ENCODE results near the gene TES. TPM values are rescaled to one million over a fixed set of nuclear protein-coding genes. Genes with fewer than 3 reads are reported as not detected.

The TES gene
- total and polyA plus RNA-seq, 7 experiments from 2014 or later, result 99.2 to 195 (median 116) TPM

DNA sequence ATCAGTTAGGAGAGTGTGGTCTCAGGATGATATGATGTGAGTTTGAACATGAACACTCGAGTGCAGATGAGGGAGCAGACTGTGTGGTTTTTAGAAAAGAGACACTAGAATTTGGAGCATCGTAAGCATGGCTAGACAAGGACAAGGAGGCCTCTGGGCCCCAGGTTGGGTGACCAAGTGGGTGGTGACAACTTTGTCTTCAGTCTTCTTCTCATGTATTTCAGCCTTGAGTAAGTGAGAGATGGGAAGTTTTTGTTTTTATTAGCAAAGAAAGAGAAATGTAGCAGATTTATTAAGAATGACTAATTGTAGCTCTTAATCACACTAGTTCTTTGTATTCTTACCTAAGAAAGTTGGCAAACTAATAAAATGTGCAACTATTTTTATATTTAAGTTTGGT lies 16.3 kb downstream of the TES start:
- Histone ChIP-seq H3K36me3 (ENCODE audit: control insufficient read depth in 2 of 3, insufficient read depth in 3 of 3, low read length in 3 of 3) (no peaks in the 10 kb centered on the region), H3K4me3 (ENCODE audit: low read length) (no peak overlapping the region), H3K27me3 (ENCODE audit: control insufficient read depth in 2 of 2, insufficient read depth in 2 of 2, low read length in 2 of 2) (no peaks in the 10 kb centered on the region), H3K27ac (ENCODE audit: low read depth, low read length) (no peak overlapping the region), H3K9me3 (ENCODE audit: control insufficient read depth in 2 of 3, low read length in 3 of 3) (no peaks in the 10 kb centered on the region), H3K4me1 (ENCODE audit: control insufficient read depth in 2 of 2, insufficient read depth in 2 of 2, low read length in 2 of 2) (peaks cover 64 to 73% of the 10 kb centered on the region in 2 donors)
- H3K4me3 Mint-ChIP-seq, result peak overlapping the region in 6 of 10 donors; percentile 6 to 67 (median 28)
- H3K27ac Mint-ChIP-seq, result peak overlapping the region in 8 of 9 donors; percentile 7 to 84 (median 68)
- H3K4me1 Mint-ChIP-seq, result peaks cover 72 to 98% (median 90%) of the 10 kb centered on the region in 7 donors
- no peaks in the 10 kb centered on the region for H3K27me3 Mint-ChIP-seq
- POLR2A ChIA-PET, result interaction anchor here (0.9 to 2.3 kb wide), 2 partner anchors 9 to 14 kb away, joined by 5 to 7 read pairs; no protein-coding TSS in a partner anchor
- CTCF ChIA-PET, result interaction anchor here (0.7 to 2.9 kb wide), 2 partner anchors 8 to 9 kb away, joined by 3 to 19 read pairs; no protein-coding TSS in a partner anchor
- no peaks in the 10 kb centered on the region for H3K9me3 Mint-ChIP-seq
- DNase-seq (no peak), ATAC-seq (no peak)
- intact Hi-C loops (cut with micrococcal nuclease), result no loop called here
- H3K36me3 Mint-ChIP-seq, result peaks cover 0 to 4% (median 0%) of the 10 kb centered on the region in 5 donors

DNA sequence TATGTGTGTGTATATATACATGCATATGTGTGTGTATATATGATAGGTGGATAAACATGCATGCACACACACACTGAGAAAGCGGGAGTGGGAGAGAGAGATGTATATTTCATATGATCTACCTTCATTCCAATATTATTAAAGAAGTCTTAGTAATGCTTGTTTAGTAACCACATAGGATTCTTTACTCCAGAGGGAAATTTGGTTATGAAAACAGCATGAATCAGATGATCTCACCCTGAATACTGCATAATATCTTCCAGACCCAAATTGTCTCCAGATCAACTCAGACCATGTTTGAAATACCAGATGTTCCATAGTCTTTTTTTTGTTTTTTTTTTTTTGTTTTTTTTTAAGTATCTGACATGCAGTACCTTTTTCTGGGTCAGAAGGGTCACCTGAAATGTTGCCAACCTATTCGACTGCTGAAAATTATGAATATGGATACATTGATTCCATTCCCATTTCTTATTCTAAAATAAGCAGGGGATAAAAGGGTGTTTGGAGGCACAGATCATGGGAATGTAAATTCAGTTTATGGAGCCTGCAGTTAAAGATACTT lies 17.4 kb downstream of the TES start:
- no peaks in the 10 kb centered on the region for H3K27me3 Mint-ChIP-seq
- Histone ChIP-seq H3K4me1 (ENCODE audit: control insufficient read depth in 2 of 2, insufficient read depth in 2 of 2, low read length in 2 of 2) (peaks cover 53 to 69% of the 10 kb centered on the region in 2 donors), H3K4me3 (ENCODE audit: low read length) (no peak overlapping the region), H3K9me3 (ENCODE audit: control insufficient read depth in 2 of 3, low read length in 3 of 3) (no peaks in the 10 kb centered on the region), H3K36me3 (ENCODE audit: control insufficient read depth in 2 of 3, insufficient read depth in 3 of 3, low read length in 3 of 3) (no peaks in the 10 kb centered on the region), H3K27me3 (ENCODE audit: control insufficient read depth in 2 of 2, insufficient read depth in 2 of 2, low read length in 2 of 2) (no peaks in the 10 kb centered on the region), H3K27ac (ENCODE audit: low read depth, low read length) (no peak overlapping the region)
- H3K4me1 Mint-ChIP-seq, result peaks cover 69 to 98% (median 90%) of the 10 kb centered on the region in 7 donors
- DNase-seq (no peak), ATAC-seq (no peak)
- peak overlapping the region in 4 of 10 donors; percentile 12 to 30 (median 22) for H3K4me3 Mint-ChIP-seq
- peak overlapping the region in 7 of 9 donors; percentile 1 to 77 (median 58) for H3K27ac Mint-ChIP-seq
- intact Hi-C loops (cut with micrococcal nuclease), result no loop called here
- POLR2A ChIA-PET, result interaction anchor here (5.7 kb wide), 1 partner anchor 17 kb away, joined by 43 read pairs; the partner anchor contains the start of gene TES
- H3K36me3 Mint-ChIP-seq, result no peaks in the 10 kb centered on the region
- no peaks in the 10 kb centered on the region for H3K9me3 Mint-ChIP-seq
- CTCF ChIA-PET, result interaction anchor here (18.4 kb wide), 1 partner anchor 49 kb away, joined by 303 read pairs; no protein-coding TSS in a partner anchor

DNA sequence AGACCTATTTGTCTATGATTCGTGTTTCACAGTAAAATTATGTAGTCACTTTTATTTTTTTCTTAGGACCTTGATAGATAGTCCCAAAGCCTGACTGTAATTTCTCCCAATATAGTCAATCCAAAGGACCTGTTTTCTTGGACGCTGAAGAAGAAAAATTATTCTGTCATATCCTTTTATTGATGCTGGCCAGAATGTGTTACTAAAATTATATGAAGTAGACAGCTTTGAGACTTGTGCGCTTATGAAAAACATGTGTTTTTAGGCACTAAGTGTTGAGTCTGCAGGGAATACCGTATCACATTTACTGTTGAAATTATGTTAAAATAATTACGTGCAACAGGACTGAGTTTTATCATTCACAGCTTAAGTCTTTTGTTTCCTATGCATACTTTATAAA lies 17.9 kb downstream of the TES start:
- no peak overlapping the region for H3K4me3 ChIP-seq (ENCODE audit: low read length)

DNA sequence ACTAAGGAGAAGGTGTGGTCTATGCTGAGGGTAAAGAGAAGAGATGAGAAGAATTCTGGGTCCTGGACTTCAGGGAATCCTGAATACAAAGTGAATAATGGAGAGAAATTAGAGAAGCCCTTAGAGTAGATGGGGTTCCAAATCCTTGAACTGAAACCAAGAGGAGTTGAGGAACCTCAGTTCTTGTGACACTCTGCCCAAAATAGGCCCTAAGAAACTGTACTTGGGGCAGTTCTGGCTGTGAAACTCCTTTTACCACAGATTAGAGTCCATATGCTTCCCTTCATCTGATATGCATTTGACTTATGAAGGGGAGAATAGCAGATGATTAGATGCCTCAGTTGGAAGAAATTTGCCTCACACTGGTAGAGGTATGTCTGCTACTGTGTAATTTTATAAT lies 19.0 kb downstream of the TES start:
- H3K27me3 ChIP-seq (ENCODE audit: control insufficient read depth in 2 of 2, insufficient read depth in 2 of 2, low read length in 2 of 2), result no peaks in the 10 kb centered on the region
- peaks cover 60 to 98% (median 90%) of the 10 kb centered on the region in 7 donors for H3K4me1 Mint-ChIP-seq
- H3K27ac Mint-ChIP-seq, result peak overlapping the region; percentile 21 to 82 (median 63)
- DNase-seq, result no peak
- POLR2A ChIA-PET, result interaction anchor here (5.7 kb wide), 1 partner anchor 18 kb away, joined by 43 read pairs; the partner anchor contains the start of gene TES
- no peaks in the 10 kb centered on the region for H3K9me3 Mint-ChIP-seq
- H3K36me3 Mint-ChIP-seq, result no peaks in the 10 kb centered on the region
- peak overlapping the region in 5 of 10 donors; percentile 6 to 44 (median 37) for H3K4me3 Mint-ChIP-seq
- no peaks in the 10 kb centered on the region for H3K27me3 Mint-ChIP-seq
- H3K9me3 ChIP-seq (ENCODE audit: control insufficient read depth in 2 of 3, low read length in 3 of 3), result no peaks in the 10 kb centered on the region
- peaks cover 37 to 54% of the 10 kb centered on the region in 2 donors for H3K4me1 ChIP-seq (ENCODE audit: control insufficient read depth in 2 of 2, insufficient read depth in 2 of 2, low read length in 2 of 2)
- H3K4me3 ChIP-seq (ENCODE audit: low read length), result no peak overlapping the region
- ATAC-seq, result peak; percentile 33
- CTCF ChIA-PET, result interaction anchor here (1.2 to 18.4 kb wide), 2 partner anchors 11 to 50 kb away, joined by 4 to 303 read pairs; no protein-coding TSS in a partner anchor
- intact Hi-C loops (cut with micrococcal nuclease), result no loop called here
- no peaks in the 10 kb centered on the region for H3K36me3 ChIP-seq (ENCODE audit: control insufficient read depth in 2 of 3, insufficient read depth in 3 of 3, low read length in 3 of 3)
- H3K27ac ChIP-seq (ENCODE audit: low read depth, low read length), result peak overlapping the region; percentile 19

More for the DNA sequence above, 17.9 kb downstream of the TES start:
- H3K27ac Mint-ChIP-seq, result peak overlapping the region in 4 of 9 donors; percentile 58 to 77 (median 62)
- H3K4me3 Mint-ChIP-seq, result peak overlapping the region in 1 of 10 donors; percentile 21
- no peak for DNase-seq
- Histone ChIP-seq H3K27ac (ENCODE audit: low read depth, low read length) (no peak overlapping the region), H3K9me3 (ENCODE audit: control insufficient read depth in 2 of 3, low read length in 3 of 3) (no peaks in the 10 kb centered on the region), H3K4me1 (ENCODE audit: control insufficient read depth in 2 of 2, insufficient read depth in 2 of 2, low read length in 2 of 2) (peaks cover 48 to 64% of the 10 kb centered on the region in 2 donors), H3K27me3 (ENCODE audit: control insufficient read depth in 2 of 2, insufficient read depth in 2 of 2, low read length in 2 of 2) (no peaks in the 10 kb centered on the region), H3K36me3 (ENCODE audit: control insufficient read depth in 2 of 3, insufficient read depth in 3 of 3, low read length in 3 of 3) (no peaks in the 10 kb centered on the region)
- ChIA-PET CTCF (interaction anchor here (1.2 to 18.4 kb wide), 2 partner anchors 12 to 49 kb away, joined by 4 to 303 read pairs; no protein-coding TSS in a partner anchor), POLR2A (interaction anchor here (5.7 kb wide), 1 partner anchor 17 kb away, joined by 43 read pairs; the partner anchor contains the start of gene TES)
- ATAC-seq, result no peak
- no peaks in the 10 kb centered on the region for H3K9me3 Mint-ChIP-seq
- no peaks in the 10 kb centered on the region for H3K36me3 Mint-ChIP-seq
- intact Hi-C loops (cut with micrococcal nuclease), result no loop called here
- peaks cover 69 to 98% (median 90%) of the 10 kb centered on the region in 7 donors for H3K4me1 Mint-ChIP-seq
- no peaks in the 10 kb centered on the region for H3K27me3 Mint-ChIP-seq

DNA sequence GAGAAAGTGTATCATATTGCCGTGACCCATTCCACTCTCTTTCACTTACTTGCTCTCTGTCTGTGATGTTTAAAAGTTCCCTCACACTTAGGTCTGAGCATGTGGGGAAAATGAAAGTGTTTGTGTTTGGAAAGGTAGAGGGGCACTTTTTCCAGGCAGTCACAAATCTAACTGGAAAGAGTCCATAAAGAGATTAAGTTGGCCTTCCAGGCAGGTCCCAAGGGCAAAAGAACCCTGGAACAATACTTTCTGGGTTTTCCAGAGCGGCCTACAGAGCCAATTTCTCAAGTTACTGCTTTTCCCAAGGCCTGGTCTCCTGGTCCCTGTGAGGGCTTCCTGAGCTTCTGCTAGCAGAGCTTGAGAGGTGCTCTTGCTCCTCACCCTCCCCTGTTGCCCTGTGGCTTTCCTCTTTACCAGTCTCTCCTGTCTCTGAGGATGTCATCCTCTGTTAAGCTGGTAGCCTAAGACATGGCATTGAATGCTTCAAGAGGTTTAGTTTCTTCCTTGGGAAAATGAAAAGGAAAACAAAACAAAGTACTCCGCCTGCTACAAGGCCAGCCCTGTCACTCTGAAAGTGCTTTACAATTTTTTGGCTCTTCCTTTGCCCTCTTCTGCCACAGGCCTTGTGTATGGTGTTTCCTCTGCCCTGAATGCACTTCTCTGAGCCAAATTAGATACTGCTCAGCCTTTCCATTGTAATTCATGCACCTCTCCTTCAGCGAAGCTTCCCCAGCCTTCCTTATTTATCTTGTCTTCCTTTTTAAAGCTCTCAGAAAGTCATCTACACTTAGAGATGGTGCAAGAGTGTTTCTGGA lies 20.1 kb downstream of the TES start:
- intact Hi-C loops (cut with micrococcal nuclease), result loop anchor here (1.0 to 5.0 kb wide), 3 partner anchors 8 to 33 kb away; no protein-coding TSS in a partner anchor
- Mint-ChIP-seq H3K9me3 (no peaks in the 10 kb centered on the region), H3K27ac (peak overlapping the region; percentile 38 to 80 (median 65)), H3K4me3 (peak overlapping the region; percentile 10 to 65 (median 46)), H3K4me1 (peaks cover 57 to 98% (median 87%) of the 10 kb centered on the region in 7 donors), H3K36me3 (no peaks in the 10 kb centered on the region), H3K27me3 (no peaks in the 10 kb centered on the region)
- H3K27ac ChIP-seq (ENCODE audit: low read depth, low read length), result peak overlapping the region; percentile 27
- H3K4me3 ChIP-seq (ENCODE audit: low read length), result no peak overlapping the region
- H3K4me1 ChIP-seq (ENCODE audit: control insufficient read depth in 2 of 2, insufficient read depth in 2 of 2, low read length in 2 of 2), result peaks cover 40 to 53% of the 10 kb centered on the region in 2 donors
- no peak for DNase-seq
- ChIA-PET CTCF (interaction anchor here (0.6 to 18.4 kb wide), 8 partner anchors 12 to 1312 kb away, joined by 3 to 303 read pairs (median 4); partner anchors contain the start of gene TES), POLR2A (interaction anchor here (0.6 to 5.7 kb wide), 3 partner anchors 11 to 28 kb away, joined by 3 to 43 read pairs (median 3); partner anchors contain the start of gene TES)
- no peaks in the 10 kb centered on the region for H3K9me3 ChIP-seq (ENCODE audit: control insufficient read depth in 2 of 3, low read length in 3 of 3)
- no peaks in the 10 kb centered on the region for H3K27me3 ChIP-seq (ENCODE audit: control insufficient read depth in 2 of 2, insufficient read depth in 2 of 2, low read length in 2 of 2)
- H3K36me3 ChIP-seq (ENCODE audit: control insufficient read depth in 2 of 3, insufficient read depth in 3 of 3, low read length in 3 of 3), result no peaks in the 10 kb centered on the region
- peak; percentile 39 for ATAC-seq

DNA sequence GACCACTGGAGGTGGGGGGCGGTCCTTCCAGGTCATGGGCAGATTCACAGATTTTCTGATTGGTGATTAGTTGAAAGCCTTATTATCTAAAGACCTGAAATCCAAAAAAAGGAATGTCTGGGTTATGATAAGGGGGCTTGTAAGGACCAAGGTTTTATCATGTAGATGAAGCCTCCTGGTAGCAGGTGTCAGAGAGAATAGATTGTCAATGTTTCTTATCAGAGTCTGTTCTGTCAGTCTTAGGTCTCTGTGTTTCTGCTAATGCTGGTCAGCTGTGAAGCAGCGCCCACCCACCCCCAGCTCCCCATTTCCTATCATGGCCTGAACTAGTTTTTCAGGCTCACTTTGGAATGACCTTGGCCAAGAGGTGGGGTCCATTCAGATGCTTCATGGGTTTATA lies 21.2 kb downstream of the TES start:
- peaks cover 50 to 97% (median 81%) of the 10 kb centered on the region in 7 donors for H3K4me1 Mint-ChIP-seq
- Histone ChIP-seq H3K27me3 (ENCODE audit: control insufficient read depth in 2 of 2, insufficient read depth in 2 of 2, low read length in 2 of 2) (no peaks in the 10 kb centered on the region), H3K27ac (ENCODE audit: low read depth, low read length) (peak overlapping the region; percentile 27), H3K4me1 (ENCODE audit: control insufficient read depth in 2 of 2, insufficient read depth in 2 of 2, low read length in 2 of 2) (peaks cover 43 to 48% of the 10 kb centered on the region in 2 donors), H3K9me3 (ENCODE audit: control insufficient read depth in 2 of 3, low read length in 3 of 3) (no peaks in the 10 kb centered on the region), H3K36me3 (ENCODE audit: control insufficient read depth in 2 of 3, insufficient read depth in 3 of 3, low read length in 3 of 3) (no peaks in the 10 kb centered on the region), H3K4me3 (ENCODE audit: low read length) (no peak overlapping the region)
- ATAC-seq, result no peak
- ChIA-PET POLR2A (interaction anchor here (0.5 to 5.7 kb wide), 5 partner anchors 9 to 51 kb away, joined by 3 to 43 read pairs (median 4); partner anchors contain the start of gene TES), CTCF (interaction anchor here (0.6 to 18.4 kb wide), 7 partner anchors 13 to 58 kb away, joined by 3 to 303 read pairs (median 16); partner anchors contain the start of gene TES)
- H3K36me3 Mint-ChIP-seq, result peaks cover 0 to 1% (median 0%) of the 10 kb centered on the region in 5 donors
- no peak for DNase-seq
- H3K4me3 Mint-ChIP-seq, result peak overlapping the region in 3 of 10 donors; percentile 18 to 55 (median 55)
- no peaks in the 10 kb centered on the region for H3K9me3 Mint-ChIP-seq
- intact Hi-C loops (cut with micrococcal nuclease), result loop anchor here in 1 of 2 donors (5.0 kb wide), 1 partner anchor 34 kb away; no protein-coding TSS in a partner anchor
- peak overlapping the region in 7 of 9 donors; percentile 50 to 80 (median 74) for H3K27ac Mint-ChIP-seq
- no peaks in the 10 kb centered on the region for H3K27me3 Mint-ChIP-seq
